Pons (tissue), 1 donor: ENCODE measurements around the gene TMEM35B.
"Not testable (repeated sequence)": the region's sequence is repeated elsewhere in the genome, so short reads cannot be mapped to it uniquely, and the experiment has no call there.

Experiments
- DNase-seq: peaks from one replicate; pipeline ENCODE4 v3.0.0-alpha.2; 2016; ENCODE audit warnings: low spot score

Gene TMEM35B

DNA sequence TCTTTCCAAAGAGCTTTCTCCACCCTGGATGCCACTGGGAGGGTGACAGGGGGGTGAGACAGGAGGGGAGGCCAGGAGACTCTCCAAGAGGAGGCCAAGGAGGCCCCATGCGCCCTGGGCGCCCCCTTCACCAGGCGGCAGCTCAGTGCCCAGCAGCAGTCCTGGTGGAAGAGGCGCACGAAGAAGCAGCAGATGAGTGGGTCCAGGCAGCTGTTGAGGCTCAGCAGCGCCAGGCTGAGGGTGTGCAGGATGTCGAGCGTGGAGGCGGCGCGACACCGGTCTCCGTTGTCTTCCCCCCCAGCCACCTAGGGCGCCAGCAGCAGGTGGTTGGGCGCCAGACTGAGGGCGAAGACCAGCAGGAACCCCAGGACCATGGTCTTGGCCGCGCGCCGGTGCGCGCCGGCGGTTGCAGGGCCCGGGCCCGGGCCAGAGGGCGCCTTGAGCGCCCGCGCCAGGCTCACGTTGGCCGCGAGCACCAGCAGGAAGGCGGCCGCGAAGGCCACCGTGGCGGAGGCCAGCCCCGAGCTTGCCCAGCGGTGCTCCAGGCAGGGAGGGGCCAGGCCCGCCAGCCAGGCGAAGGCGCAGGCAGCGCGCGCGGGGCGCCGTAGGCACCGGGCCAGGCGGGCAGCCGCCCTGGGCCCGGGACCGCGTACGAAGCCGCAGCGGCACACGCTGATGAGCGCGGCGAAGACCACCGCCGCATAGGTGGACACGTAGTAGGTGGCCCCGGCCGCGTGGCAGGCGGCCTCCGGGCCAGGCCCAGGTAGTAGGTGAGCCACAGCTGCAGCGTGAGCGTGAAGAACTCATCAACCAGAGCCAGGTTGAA is 8.6 kb downstream of the TMEM35B start:
- no peak for DNase-seq

DNA sequence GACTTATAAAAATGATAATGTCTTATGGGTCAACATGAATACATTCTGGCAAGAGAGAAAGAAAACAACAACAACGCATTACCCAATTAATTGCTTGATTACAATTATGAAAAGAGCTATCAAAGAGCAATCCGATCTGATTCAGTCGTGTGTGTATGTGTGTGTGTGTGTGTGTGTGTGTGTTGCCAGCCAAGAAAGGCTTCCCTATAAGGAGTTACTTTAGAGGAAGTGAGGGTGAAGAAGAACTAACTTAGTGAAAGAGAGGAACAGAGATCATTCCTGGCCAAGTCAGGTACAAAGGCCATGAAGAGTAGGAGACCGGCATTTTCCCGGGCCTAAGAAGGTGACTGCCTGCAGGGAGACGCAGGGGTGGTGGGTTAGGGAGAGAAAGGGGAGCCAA is 9.4 kb downstream of the TMEM35B start:
- DNase-seq, result peak; percentile 17

DNA sequence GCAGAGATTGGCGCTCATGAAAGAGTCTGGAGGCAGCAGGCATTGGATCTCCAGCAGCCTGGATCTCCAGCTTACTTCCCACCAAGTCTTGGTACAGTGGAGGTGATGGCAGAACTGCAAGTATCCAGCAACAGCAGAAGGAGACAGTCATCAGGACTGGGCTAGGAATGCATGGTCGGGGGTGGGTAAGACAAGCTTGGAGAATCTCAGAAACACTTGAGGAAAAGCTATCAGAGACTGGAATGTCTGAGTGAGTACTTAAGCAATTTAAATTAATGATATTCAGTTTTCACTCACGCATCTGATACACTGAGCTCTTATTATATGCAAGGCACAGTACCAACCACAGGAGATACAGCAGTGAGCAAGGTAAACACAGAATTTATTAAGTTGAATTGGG is 9.8 kb downstream of the TMEM35B start:
- no peak for DNase-seq

DNA sequence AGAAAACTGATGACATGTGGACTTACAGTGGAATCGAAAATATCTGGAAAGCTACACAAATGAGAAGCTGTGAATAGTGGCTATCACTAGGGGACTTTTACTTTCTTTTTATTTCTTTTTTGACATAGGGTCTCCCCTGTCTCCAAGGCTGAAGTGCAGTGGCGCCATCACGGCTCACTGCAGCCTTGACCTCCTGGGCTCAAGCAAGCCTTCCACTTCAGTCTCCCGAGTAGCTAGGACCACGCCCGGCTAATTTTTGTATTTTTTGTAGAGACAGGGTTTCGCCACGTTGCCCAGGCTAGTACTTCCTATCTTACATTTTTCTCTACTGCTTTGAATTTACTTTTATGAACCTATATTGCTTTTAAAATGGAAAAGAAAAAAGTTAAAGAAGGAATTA is 10.5 kb downstream of the TMEM35B start:
- no peak for DNase-seq

DNA sequence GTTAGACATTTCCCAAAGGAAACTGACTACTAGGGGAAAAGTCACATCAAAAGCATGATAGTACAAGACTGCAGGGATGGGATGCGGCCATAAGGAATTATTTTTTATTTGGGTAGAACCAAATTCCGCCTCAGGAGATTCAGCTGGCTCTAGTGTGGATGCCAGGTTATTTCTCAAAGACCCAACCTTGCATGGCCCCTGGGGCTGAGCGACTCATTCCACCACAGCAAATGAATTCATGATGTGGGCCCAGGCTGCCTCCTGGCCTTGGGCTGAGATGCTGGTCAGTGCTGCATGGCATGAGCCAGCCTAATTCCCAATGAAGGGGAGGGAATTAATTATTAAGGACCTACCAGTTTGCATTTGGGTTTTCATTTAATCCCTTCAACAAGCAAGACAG is 11.8 kb downstream of the TMEM35B start:
- DNase-seq, result no peak

DNA sequence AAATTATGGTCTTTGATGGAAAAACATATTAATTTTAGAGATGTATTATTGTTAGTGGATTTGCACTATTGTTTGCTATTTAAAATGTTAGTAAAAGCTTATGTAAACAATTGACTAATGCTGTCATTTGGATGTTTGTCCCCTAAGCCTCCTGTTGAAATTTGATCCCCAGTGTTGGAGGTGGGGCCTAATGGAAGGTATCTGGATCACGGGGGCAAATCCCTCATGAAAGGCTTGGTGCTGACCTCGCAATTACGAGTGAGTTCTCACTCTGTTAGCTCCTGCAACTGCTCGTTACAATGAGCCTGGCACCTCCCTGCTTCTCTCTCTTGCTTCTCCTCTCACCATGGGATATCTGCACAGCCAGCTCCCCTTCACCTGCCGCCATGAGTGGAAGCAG is 14.3 kb downstream of the TMEM35B start:
- DNase-seq, result no peak

DNA sequence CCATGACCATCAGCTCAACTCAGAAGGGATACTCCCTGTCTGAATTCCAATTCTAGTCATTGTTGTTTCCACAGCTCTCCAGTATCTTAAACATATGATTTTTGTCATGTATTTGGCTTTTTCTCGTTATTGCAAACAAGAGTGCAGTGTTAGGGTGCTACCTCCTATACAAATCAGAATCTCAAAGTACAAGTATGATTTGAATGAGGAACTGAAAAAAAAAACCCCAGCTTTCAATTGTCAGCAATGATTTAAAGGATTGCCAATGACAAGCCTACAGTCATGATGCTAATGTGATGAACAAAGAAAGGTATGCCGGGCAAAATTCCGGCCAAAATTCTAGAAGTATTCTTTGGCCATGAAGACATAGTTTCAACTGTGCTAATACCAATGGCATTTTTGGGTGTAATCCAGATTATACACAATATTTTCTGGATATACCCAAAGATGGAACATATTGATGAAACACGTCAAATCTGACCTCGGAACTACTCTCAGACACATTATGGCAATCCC is 14.9 kb downstream of the TMEM35B start:
- no peak for DNase-seq

DNA sequence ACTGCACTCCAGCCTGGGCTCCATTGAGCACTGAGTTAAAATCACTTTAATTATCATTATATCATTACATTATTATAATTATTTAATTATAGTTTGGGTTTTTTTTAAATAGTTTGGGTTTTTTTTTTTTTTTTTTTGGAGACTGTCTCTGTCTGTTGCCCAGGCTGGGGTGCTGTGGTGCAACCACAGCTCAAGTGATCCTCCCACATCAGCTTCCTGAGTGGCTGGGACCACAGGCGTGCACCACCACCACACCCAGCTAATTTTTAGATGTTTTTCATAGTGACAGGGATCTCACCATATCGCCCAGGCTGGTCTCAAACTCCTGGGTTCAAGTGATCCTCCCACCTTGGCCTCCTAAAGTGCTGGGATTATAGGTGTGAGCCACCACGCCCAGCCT is 16.9 kb downstream of the TMEM35B start:
- DNase-seq, result not testable (repeated sequence)

DNA sequence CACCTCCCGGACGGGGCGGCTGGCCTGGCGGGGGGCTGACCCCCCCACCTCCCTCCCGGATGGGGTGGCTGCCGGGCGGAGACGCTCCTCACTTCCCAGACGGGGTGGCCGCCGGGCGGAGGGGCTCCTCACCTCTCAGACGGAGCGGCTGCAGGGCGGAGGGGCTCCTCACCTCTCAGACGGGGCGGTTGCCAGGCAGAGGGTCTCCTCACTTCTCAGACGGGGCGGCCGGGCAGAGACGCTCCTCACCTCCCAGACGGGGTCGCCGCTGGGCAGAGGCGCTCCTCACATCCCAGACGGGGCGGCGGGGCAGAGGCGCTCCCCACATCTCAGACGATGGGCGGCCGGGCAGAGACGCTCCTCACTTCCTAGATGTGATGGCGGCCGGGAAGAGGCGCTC is 17.5 kb downstream of the TMEM35B start:
- DNase-seq, result not testable (repeated sequence)

DNA sequence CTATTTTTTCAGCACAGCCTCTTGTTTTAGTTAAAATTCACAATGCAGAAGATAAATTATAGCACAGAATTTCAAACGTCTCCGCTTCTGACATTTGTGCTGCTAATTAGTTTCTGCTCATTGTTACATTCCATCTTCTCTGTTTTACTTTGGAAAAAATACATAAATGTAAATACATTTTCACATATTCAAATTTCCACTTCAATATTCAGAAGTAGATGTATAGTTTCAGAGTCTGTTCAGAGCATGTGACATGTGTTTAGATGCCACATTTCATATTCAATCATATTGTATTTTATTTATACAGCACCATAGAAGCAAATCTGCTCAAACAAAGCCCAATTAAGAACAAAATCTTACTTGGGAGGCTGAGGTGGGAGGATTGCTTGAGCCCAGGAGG is 19.6 kb downstream of the TMEM35B start:
- no peak for DNase-seq

DNA sequence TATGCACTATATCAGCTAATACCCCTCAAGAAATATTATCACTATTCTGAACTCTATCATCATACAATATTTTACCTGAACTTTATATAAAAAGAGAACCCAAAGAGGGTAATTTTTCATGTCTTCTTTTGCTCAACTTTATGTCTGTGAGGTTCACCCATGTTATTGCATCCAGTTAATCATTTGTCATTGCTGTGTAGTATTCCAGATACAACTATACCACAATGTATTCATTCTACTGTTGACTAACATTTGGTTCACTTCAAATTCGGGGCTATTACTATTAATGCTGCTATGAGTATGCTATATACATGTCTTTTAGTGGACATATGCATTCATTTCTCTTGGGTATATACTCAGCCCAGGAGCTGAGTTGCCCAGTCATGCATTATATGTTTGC is 34.7 kb downstream of the TMEM35B start:
- no peak for DNase-seq

DNA sequence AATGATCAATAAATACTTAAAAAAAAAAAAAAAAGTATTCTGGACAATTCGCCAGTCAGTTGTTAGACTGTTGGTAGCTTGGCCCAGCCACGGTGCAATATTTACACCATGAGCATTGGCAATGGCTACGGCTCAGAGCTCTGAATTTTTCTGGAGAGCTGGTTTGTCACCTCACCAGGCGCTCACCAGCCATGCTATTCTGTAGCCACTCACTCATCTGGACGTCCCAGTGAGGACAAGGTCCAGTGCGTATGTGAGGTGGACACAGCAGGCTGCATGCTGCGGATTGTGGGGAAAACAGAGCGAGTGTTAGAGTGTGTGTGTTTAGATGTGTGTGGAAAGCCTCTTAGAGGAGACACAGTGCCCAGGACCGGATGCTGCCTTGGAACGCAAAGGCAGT is 36.4 kb downstream of the TMEM35B start:
- not testable (repeated sequence) for DNase-seq

DNA sequence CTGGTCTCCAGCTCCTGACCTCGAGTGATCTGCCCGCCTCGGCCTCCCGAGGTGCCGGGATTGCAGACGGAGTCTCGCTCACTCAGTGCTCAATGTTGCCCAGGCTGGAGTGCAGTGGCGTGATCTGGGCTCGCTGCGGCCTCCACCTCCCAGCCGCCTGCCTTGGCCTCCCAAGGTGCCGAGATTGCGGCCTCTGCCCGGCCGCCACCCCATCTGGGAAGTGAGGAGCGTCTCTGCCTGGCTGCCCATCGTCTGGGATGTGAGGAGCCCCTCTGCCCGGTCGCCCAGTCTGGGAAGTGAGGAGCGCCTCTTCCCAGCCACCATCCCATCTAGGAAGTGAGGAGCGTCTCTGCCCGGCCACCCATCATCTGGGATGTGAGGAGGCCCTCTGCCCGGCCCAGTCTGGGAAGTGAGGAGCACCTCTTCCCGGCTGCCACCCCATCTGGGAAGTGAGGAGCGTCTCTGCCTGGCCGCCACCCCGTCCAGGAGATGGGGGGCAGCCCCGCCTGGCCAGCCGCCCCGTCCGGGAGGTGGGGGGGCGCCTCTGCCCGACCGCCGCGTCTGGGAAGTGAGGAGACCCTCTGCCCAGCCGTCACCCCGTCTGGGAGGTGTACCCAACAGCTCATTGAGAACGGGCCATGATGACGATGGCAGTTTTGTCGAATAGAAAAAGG is 37.4 kb downstream of the TMEM35B start:
- DNase-seq, result not testable (repeated sequence)

DNA sequence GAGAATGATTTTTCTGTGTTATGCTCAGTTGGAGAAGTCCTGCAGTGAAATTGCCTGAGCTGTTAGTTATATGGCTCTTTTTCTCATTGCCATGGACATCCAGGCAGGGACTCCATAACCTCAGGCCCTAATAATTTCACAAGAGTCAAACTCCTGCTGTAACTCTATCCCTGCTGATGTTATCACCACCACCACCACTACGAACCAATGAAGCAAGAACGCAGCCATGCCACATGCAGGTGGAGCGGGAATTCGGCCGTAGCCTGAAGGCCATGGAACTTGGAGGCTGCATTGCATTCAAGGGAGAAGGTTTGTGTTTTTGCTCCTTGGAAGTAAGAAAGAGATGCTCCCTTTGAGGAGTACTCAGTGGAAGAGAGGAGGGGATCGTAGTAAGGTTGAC is 38.9 kb downstream of the TMEM35B start:
- DNase-seq, result no peak

DNA sequence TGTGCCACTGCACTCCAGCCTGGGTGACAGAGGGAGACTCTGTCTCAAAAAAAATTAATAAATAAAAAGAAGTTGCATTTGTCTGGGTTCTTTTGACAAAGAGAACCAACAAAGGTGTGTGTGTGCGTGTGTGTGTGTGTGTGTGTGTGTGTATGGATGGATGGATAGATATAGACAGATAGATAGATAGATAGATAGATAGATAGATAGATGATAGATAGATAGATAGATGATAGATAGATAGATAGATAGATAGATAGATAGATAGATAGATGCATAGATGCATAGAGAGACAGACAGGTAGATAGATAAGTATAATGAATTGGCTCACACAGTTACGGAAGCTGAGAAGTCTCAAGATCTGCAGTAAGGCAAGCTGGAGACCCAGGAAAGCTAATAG is 43.3 kb downstream of the TMEM35B start:
- DNase-seq, result not testable (repeated sequence)
